Endothelial cell of umbilical vein (primary cell): ENCODE measurements around the gene PTPN14. TPM values are rescaled to one million over a fixed set of nuclear protein-coding genes. Genes with fewer than 3 reads are reported as not detected.

Experiments
- BruUV-seq: library from RNA; stranded (reverse); fragments of 400-500 nt; replicated peaks from 2 replicates; lab custom pipeline; 2021; lab: Mats Ljungman, UMichigan
- CTCF ChIA-PET: fragments of 300-600, 350-600 bp; sonication (Branson Sonifier 250); formaldehyde crosslinking; loops from one replicate; lab custom pipeline; 2021; ENCODE audit warnings: antibody characterized with exemption, inconsistent platforms; lab: Charles Lee
- POLR2A ChIA-PET: fragments of 300-600, 350-600 bp; sonication (Branson Sonifier 250); formaldehyde crosslinking; loops from one replicate; lab custom pipeline; 2021; ENCODE audit warnings: antibody characterized with exemption, inconsistent platforms; lab: Charles Lee
- DNase-seq: peaks from one replicate; pipeline ENCODE4 v3.0.0-alpha.2; 2011; ENCODE audit warnings: low read depth, low spot score
- FAIRE-seq: peaks from 2 replicates; lab custom pipeline; 2011; peaks lifted over from hg19 to GRCh38; lab: Jason Lieb, UNC
- H2AFZ ChIP-seq: 2 replicates; pipeline ENCODE4 v1.6.0; 2012; ENCODE audit warnings: low read depth, low read length, control low read depth, inconsistent platforms
- H3K27ac ChIP-seq: 2 replicates; pipeline ENCODE4 v1.5.1; 2011; ENCODE audit warnings: low read depth, mild to moderate bottlenecking, control low read depth, low read length, moderate library complexity; ENCODE audit not compliant: insufficient read depth
- H3K27me3 ChIP-seq, 2 experiments: 2 replicates each; pipeline versions ENCODE4 v1.6.0 to v1.6.1; 2011; ENCODE audit warnings: low read length in 2 of 2, mixed read lengths in 1 of 2; ENCODE audit not compliant: control insufficient read depth in 2 of 2, insufficient read depth in 2 of 2
- H3K36me3 ChIP-seq, 2 experiments: 2 replicates in 1 of 2; 3 replicates in 1 of 2; pipeline ENCODE4 v1.5.1; 2011; ENCODE audit warnings: low read length in 2 of 2, mild to moderate bottlenecking in 1 of 2, moderate library complexity in 1 of 2; ENCODE audit not compliant: control insufficient read depth in 2 of 2, insufficient read depth in 2 of 2; ENCODE audit errors: extremely low read depth in 1 of 2
- H3K4me1 ChIP-seq: 3 replicates; pipeline ENCODE4 v1.5.1; 2011; ENCODE audit warnings: mild to moderate bottlenecking, low read length; ENCODE audit not compliant: control insufficient read depth, insufficient read depth; ENCODE audit errors: extremely low read depth
- H3K4me2 ChIP-seq: 2 replicates; pipeline ENCODE4 v1.6.1; 2011; ENCODE audit warnings: low read length, control low read depth, mixed read lengths; ENCODE audit not compliant: insufficient read depth
- H3K4me3 ChIP-seq, 3 experiments: fragments of 200-600 bp in 1 of 3; sonication (generic), shearing (Covaris generic) in 1 of 3; replicated peaks in 1 of 3; 2 replicates each; pipeline ENCODE4 v1.5.1; 2011 to 2016; ENCODE audit warnings: control low read depth in 3 of 3, low read length in 3 of 3, mild to moderate bottlenecking in 2 of 3, inconsistent platforms in 1 of 3, low read depth in 1 of 3, moderate library complexity in 1 of 3; ENCODE audit not compliant: insufficient read depth in 1 of 3
- H3K79me2 ChIP-seq: 2 replicates; pipeline ENCODE4 v1.6.0; 2012; ENCODE audit warnings: low read length, inconsistent platforms; ENCODE audit not compliant: control insufficient read depth, insufficient read depth
- H3K9ac ChIP-seq: replicated peaks from 2 replicates; pipeline ENCODE3; 2011; ENCODE audit warnings: low read length, control low read depth; ENCODE audit not compliant: insufficient read depth; ENCODE audit errors: extremely low read depth
- H3K9me1 ChIP-seq: replicated peaks from 3 replicates; pipeline ENCODE4 v1.6.0; 2011; ENCODE audit warnings: mild to moderate bottlenecking, low read length; ENCODE audit not compliant: control insufficient read depth, insufficient read depth; ENCODE audit errors: extremely low read depth
- H3K9me3 ChIP-seq: replicated peaks from 2 replicates; pipeline ENCODE4 v1.5.1; 2012; ENCODE audit warnings: low read length, inconsistent platforms; ENCODE audit not compliant: control insufficient read depth, insufficient read depth
- H4K20me1 ChIP-seq: replicated peaks from 2 replicates; pipeline ENCODE3; 2011; ENCODE audit warnings: mild to moderate bottlenecking, low read length; ENCODE audit not compliant: control insufficient read depth, insufficient read depth; ENCODE audit errors: extremely low read depth
- FOS ChIP-seq: IDR thresholded peaks from 2 replicates; pipeline ENCODE4 v1.6.1; 2011; ENCODE audit warnings: mild to moderate bottlenecking, low read length, moderate library complexity, borderline replicate concordance; ENCODE audit not compliant: insufficient read depth
- GATA2 ChIP-seq: IDR thresholded peaks from 2 replicates; pipeline ENCODE4 v1.7.0; 2011; ENCODE audit warnings: low read depth, mild to moderate bottlenecking, moderate library complexity, mixed read lengths, low read length; ENCODE audit not compliant: insufficient read length, insufficient read depth
- JUN ChIP-seq: IDR thresholded peaks from 2 replicates; pipeline ENCODE4 v1.6.1; 2011; ENCODE audit warnings: borderline replicate concordance, low read depth; ENCODE audit not compliant: insufficient read length, insufficient read depth
- MYC ChIP-seq: IDR thresholded peaks from one replicate; pipeline ENCODE4 v1.6.1; 2011; ENCODE audit warnings: mild to moderate bottlenecking, low read depth, low read length
- POLR2A ChIP-seq: IDR thresholded peaks from 2 replicates; pipeline ENCODE4 v1.6.1; 2012; ENCODE audit warnings: low read depth, mild to moderate bottlenecking, control low read depth, low read length
- POLR2AphosphoS5 ChIP-seq: IDR thresholded peaks from 2 replicates; pipeline ENCODE4 v1.6.1; 2012; ENCODE audit warnings: low read depth, mild to moderate bottlenecking, control low read depth, low read length, moderate library complexity; ENCODE audit not compliant: insufficient read depth
- dilution Hi-C: fragments of 300-500 bp; cut with MboI; formaldehyde crosslinking; loops from one replicate; pipeline ENCODE4 v1.15.0; 2019; ENCODE audit warnings: low sequenced_read_pairs; ENCODE audit not compliant: extremely low pct_ligation_motif_present
- intact Hi-C: fragments of 100-400 bp; cut with micrococcal nuclease; formaldehyde crosslinking; loops from one replicate; pipeline ENCODE4 v1.10.0; 2022
- polyA plus RNA-seq, 4 experiments: library from polyadenylated mRNA; depleted of rRNA in 3 of 4; stranded (reverse) in 3 of 4; unstranded in 1 of 4; fragments of >200 nt; gene quantifications; 2 replicates each; pipeline versions ENCODE4 v1.2.1 to v1.2.3, GENCODE V29; 2011 to 2012; ENCODE audit warnings: missing spikeins in 1 of 4
- total RNA-seq: library from RNA; stranded (reverse); gene quantifications from 2 replicates; pipeline ENCODE4 v1.2.3, GENCODE V29; 2021

The PTPN14 gene
- total and polyA plus RNA-seq, 2 donors (not counting 3 experiments of a cell fraction or from before 2014, with no cell fraction given), result 18.5 to 93.0 TPM

GRCh38 chr1:214557952-214558735, 6.7 kb upstream of the PTPN14 start:
- FAIRE-seq, result peak; percentile 26
- H2AFZ ChIP-seq, result peak overlapping the region; percentile 5
- CTCF ChIA-PET, result interaction anchor here (12.4 kb wide), 1 partner anchor 25 kb away, joined by 171 read pairs; no protein-coding TSS in a partner anchor

GRCh38 chr1:214553142-214553710, 1.8 kb upstream of the PTPN14 start:
- no peaks in the 10 kb centered on the region for H3K9me3 ChIP-seq
- H3K79me2 ChIP-seq, result peaks cover 29% of the 10 kb centered on the region
- H3K36me3 ChIP-seq, result no peaks in the 10 kb centered on the region
- H3K9me1 ChIP-seq, result no peaks in the 10 kb centered on the region
- H3K27me3 ChIP-seq, result no peaks in the 10 kb centered on the region
- peaks cover 36% of the 10 kb centered on the region for H3K4me1 ChIP-seq
- peak overlapping the region; percentile 48 for H2AFZ ChIP-seq
- CTCF ChIA-PET, result interaction anchor here (0.6 to 12.4 kb wide), 8 partner anchors 14 to 220 kb away, joined by 3 to 171 read pairs (median 30); no protein-coding TSS in a partner anchor
- POLR2A ChIA-PET, result no interaction called here
- no peak overlapping the region for H3K4me3 ChIP-seq
- peaks cover 2% of the 10 kb centered on the region for H4K20me1 ChIP-seq
- H3K27ac ChIP-seq, result peak overlapping the region; percentile 98
- peak overlapping the region; percentile 81 for H3K4me2 ChIP-seq
- intact Hi-C loops (no loop called here), dilution Hi-C loops (no loop called here)
- no peak for TF ChIP-seq POLR2A
- TF ChIP-seq POLR2AphosphoS5, result no peak
- TF ChIP-seq MYC, result no peak
- TF ChIP-seq JUN, result no peak
- no peak overlapping the region for H3K9ac ChIP-seq
- FAIRE-seq (peak; percentile 80), DNase-seq (peak; percentile 75)
- no TSS peak for BruUV-seq

More at GRCh38 chr1:214557952-214558735, 6.7 kb upstream of the PTPN14 start:
- no peaks in the 10 kb centered on the region for H3K27me3 ChIP-seq
- peak; percentile 42 for DNase-seq
- H3K27ac ChIP-seq, result no peak overlapping the region
- dilution Hi-C loops (no loop called here), intact Hi-C loops (no loop called here)
- TF ChIP-seq GATA2, result no peak
- TF ChIP-seq FOS, result peak; percentile 57
- no peak for TF ChIP-seq POLR2A
- POLR2A ChIA-PET, result no interaction called here
- no peak overlapping the region for H3K4me2 ChIP-seq
- no peaks in the 10 kb centered on the region for H4K20me1 ChIP-seq
- no peak overlapping the region for H3K9ac ChIP-seq
- H3K9me3 ChIP-seq, result no peaks in the 10 kb centered on the region
- no TSS peak for BruUV-seq
- H3K36me3 ChIP-seq, result no peaks in the 10 kb centered on the region
- no peak overlapping the region for H3K4me3 ChIP-seq
- H3K9me1 ChIP-seq, result no peaks in the 10 kb centered on the region
- H3K4me1 ChIP-seq, result peaks cover 7% of the 10 kb centered on the region
- H3K79me2 ChIP-seq, result no peaks in the 10 kb centered on the region
